ENCODE measurements around the gene PRKCA. TPM values are rescaled to one million over a fixed set of nuclear protein-coding genes. Genes with fewer than 3 reads are reported as not detected.
A peak's percentile ranks its signal among the peaks of the same experiment; 100 is the strongest.

Gene PRKCA
- total RNA-seq, 1 donor from 2014 or later: 80.1 TPM

DNA sequence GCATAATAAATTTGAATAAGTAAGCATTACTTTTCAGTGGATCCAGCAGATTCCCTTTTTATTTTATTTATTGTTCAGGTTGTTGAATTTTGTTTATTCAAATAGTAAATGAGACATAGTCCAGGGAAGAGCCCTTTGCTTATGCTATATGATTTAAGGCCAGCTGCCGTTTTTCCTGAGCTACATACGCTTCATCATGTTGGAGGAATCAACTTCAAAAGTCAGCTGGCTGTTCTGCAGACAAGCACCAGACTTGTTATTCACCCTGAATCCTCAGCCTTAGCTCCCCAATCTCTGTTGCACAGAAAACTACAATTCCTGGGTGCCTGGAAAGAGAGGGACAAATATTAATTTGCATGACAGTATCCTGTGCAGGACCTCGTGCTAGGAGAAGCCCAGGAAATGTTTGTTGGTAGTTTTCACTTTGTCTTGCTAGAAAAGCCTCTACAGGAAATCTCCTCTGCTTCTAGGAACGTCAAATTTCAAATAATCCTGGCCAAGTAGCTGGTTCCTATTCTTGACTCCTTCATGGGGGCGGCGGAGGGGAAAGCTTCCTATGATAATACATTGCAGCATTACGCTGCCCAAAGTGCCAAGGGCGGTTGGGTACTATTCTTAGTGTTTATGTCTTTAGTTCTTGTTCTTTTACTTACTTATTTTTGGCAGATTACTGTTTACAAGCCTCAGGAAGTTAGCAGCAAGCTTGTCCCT lies 101.6 kb downstream of the PRKCA start:
- H3K4me3 Mint-ChIP-seq (ENCODE audit: unreplicated experiment): no peak overlapping the region
- TF ChIP-seq, protein P1, sequence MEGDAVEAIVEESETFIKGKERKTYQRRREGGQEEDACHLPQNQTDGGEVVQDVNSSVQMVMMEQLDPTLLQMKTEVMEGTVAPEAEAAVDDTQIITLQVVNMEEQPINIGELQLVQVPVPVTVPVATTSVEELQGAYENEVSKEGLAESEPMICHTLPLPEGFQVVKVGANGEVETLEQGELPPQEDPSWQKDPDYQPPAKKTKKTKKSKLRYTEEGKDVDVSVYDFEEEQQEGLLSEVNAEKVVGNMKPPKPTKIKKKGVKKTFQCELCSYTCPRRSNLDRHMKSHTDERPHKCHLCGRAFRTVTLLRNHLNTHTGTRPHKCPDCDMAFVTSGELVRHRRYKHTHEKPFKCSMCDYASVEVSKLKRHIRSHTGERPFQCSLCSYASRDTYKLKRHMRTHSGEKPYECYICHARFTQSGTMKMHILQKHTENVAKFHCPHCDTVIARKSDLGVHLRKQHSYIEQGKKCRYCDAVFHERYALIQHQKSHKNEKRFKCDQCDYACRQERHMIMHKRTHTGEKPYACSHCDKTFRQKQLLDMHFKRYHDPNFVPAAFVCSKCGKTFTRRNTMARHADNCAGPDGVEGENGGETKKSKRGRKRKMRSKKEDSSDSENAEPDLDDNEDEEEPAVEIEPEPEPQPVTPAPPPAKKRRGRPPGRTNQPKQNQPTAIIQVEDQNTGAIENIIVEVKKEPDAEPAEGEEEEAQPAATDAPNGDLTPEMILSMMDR (IDR thresholded peaks at IDR 0.05): no peak
- H3K9me3 Mint-ChIP-seq (ENCODE audit: unreplicated experiment): no peaks in the 10 kb centered on the region
- H3K4me1 Mint-ChIP-seq (ENCODE audit: unreplicated experiment): peaks cover 27% of the 10 kb centered on the region
- H3K27ac Mint-ChIP-seq (ENCODE audit: unreplicated experiment): peak overlapping the region; percentile 39
- H3K27me3 Mint-ChIP-seq (ENCODE audit: unreplicated experiment): no peaks in the 10 kb centered on the region
- H3K36me3 Mint-ChIP-seq (ENCODE audit: unreplicated experiment): peaks cover 2% of the 10 kb centered on the region
- no peak for DNase-seq (ENCODE audit: extremely low spot score, unreplicated experiment)

DNA sequence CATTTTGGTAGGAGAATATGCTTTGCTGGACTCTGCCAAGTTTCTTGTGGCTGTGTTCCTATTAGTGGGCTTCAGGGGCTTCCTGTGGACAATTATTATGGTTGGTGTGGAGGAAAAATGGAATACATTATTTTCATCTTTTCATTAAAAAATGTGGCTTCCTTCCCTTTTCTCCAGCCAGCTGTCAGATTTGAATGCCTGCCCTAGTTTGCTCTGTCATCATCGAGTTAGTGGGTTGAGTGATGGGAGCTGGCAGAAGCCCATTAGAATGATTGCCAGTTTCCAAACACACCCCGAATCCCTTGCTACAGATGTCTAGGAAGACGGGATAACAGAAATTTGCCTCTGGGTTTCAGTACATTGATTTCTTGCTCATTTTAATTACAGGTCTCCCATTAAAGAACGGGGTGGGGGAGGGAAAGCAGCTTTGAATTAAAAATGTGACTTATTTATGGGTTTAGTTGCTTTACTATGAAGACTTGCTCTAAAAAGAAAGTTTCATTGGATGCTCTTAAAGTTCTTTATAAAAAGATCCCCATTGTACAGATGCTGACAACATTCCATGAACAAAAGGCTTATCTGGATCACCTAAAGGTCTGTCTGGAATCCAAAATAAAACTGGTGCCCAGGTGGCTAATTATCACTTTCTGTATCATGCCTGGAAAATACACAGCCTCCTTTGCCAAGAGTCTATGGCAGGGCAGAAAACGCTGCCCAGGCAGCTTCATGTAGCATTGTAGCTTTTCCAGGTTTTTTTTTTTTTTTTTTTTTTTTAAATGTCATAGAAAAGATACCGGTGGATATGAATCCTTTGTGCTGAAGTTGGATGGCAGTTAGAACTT lies 103.6 kb downstream of the PRKCA start:
- Mint-ChIP-seq H3K27me3 (ENCODE audit: unreplicated experiment) (no peaks in the 10 kb centered on the region), H3K4me3 (ENCODE audit: unreplicated experiment) (no peak overlapping the region), H3K4me1 (ENCODE audit: unreplicated experiment) (peaks cover 30% of the 10 kb centered on the region), H3K36me3 (ENCODE audit: unreplicated experiment) (peaks cover 2% of the 10 kb centered on the region), H3K27ac (ENCODE audit: unreplicated experiment) (no peak overlapping the region), H3K9me3 (ENCODE audit: unreplicated experiment) (no peaks in the 10 kb centered on the region)
- TF ChIP-seq, protein P1 (IDR thresholded peaks at IDR 0.05): no peak
- DNase-seq (ENCODE audit: extremely low spot score, unreplicated experiment): no peak

DNA sequence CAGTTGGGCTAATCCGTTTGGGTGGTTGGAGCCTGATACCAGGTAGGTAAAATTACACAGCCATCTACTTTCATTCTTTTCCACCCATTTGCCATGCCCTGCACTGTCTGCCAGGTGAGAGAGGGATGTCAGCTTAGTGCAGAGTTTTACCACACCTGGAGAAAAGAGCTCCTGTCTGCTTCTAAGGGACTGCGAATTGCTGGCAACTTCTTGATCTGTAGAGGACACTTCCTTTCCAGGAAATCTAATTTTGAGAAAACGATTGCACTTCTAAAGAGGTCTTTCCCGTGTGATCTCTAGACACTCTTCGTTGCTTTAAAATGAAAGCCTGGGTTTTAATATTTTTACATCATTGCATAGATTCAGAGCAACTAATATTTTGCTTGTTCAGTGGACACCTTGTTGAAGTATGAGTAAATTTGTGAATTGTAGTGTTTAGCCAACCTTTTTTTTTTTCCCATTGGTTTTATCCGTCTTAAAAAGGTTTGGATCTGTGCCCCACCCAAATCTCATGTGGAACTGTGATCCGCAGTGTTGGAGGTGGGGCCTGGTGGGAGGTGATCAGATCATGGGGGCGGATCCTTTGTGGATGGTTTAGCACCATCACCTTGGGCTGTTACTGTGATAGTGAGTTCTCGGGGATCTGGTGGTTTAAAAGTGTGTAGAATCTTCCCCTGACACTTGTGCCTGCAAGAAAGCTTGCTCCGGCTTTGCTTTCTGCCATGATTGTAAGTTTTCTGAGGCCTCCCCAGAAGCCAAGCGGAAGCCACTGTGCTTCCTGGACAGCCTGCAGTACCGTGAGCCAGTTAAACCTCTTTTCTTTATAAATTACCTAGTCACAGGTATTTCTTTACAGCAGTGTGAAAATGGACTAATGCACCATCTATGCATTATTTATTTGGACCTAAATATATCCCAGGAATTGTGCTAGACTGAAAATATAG lies 104.6 kb downstream of the PRKCA start:
- TF ChIP-seq, protein P1 (IDR thresholded peaks at IDR 0.05): no peak
- H3K4me1 Mint-ChIP-seq (ENCODE audit: unreplicated experiment): peaks cover 35% of the 10 kb centered on the region
- H3K27me3 Mint-ChIP-seq (ENCODE audit: unreplicated experiment): no peaks in the 10 kb centered on the region
- no peaks in the 10 kb centered on the region for H3K9me3 Mint-ChIP-seq (ENCODE audit: unreplicated experiment)
- no peak overlapping the region for H3K4me3 Mint-ChIP-seq (ENCODE audit: unreplicated experiment)
- DNase-seq (ENCODE audit: extremely low spot score, unreplicated experiment): no peak
- no peak overlapping the region for H3K27ac Mint-ChIP-seq (ENCODE audit: unreplicated experiment)
- no peaks in the 10 kb centered on the region for H3K36me3 Mint-ChIP-seq (ENCODE audit: unreplicated experiment)

DNA sequence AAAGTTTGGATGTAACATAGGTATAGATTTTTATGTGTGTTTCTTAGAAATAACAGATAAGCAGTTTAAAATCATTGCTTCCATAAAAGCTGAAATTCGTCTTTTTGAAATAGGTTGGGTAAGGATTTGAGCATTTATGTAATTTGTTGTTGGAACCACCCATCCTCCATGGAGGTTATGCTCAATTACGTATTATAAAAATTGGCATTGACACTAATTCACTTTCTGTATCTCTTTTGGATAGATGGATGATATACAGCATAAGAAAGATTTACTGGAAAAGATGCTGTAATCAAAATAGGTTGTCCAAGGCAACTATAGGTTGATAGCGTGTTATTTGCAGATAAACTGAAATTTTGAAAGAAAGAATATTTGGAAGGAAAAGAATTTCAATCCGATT lies 105.5 kb downstream of the PRKCA start:
- H3K27me3 Mint-ChIP-seq (ENCODE audit: unreplicated experiment): no peaks in the 10 kb centered on the region
- DNase-seq (ENCODE audit: extremely low spot score, unreplicated experiment): no peak
- H3K27ac Mint-ChIP-seq (ENCODE audit: unreplicated experiment): no peak overlapping the region
- H3K4me3 Mint-ChIP-seq (ENCODE audit: unreplicated experiment): no peak overlapping the region
- H3K4me1 Mint-ChIP-seq (ENCODE audit: unreplicated experiment): peaks cover 35% of the 10 kb centered on the region
- no peaks in the 10 kb centered on the region for H3K9me3 Mint-ChIP-seq (ENCODE audit: unreplicated experiment)
- no peaks in the 10 kb centered on the region for H3K36me3 Mint-ChIP-seq (ENCODE audit: unreplicated experiment)
- TF ChIP-seq, protein P1 (IDR thresholded peaks at IDR 0.05): no peak

All from osteocyte (in vitro differentiated cells).